ENCODE measurements around the gene YES1. TPM values are rescaled to one million over a fixed set of nuclear protein-coding genes. Genes with fewer than 3 reads are reported as not detected.

Gene YES1
- total RNA-seq, 1 experiment from 2014 or later, result 84.5 TPM

DNA sequence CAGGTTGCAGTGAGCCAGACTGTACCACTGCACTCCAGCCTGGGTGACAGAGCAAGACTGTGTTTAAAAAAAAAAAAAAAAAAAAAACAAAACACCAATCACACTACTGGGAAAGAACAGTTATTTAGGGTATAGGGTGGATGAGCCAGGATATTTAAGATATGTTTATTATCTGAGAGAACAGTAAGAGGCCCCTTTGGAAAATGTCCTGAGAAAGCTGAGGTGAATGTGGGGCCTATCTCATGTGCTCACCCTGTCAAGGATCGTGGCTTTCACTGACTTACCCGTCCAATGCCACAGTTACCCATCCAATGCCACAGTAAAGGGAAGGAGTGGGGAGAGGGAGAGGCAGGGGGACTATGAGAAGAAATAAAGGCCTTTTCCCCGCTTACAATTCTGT, 79.7 kb downstream of the YES1 start:
- no peak overlapping the region for H3K4me2 ChIP-seq (ENCODE audit: low read length)
- peaks cover 0 to 5% of the 10 kb centered on the region in 2 experiments; a peak in 1 of 4 replicates for H3K4me1 ChIP-seq (ENCODE audit: control insufficient read depth in 1 of 2, insufficient read depth in 2 of 2, low read length in 2 of 2)
- ChIA-PET CTCF (interaction anchor here (1.0 kb wide), 1 partner anchor 98 kb away, joined by 4 read pairs; no protein-coding TSS in a partner anchor), RAD21 (ENCODE audit: low non-redundant PET in 1 of 2, low total read pairs in 2 of 2, uncharacterized antibody in 2 of 2, unreplicated experiment in 2 of 2) (interaction anchor here in 1 of 2 experiments (0.7 kb wide), 1 partner anchor 109 kb away, joined by 5 read pairs; no protein-coding TSS in a partner anchor), POLR2A (no interaction called here)
- ATAC-seq (no peak), DNase-seq (ENCODE audit: low read depth, low spot score) (no peak)
- no peak overlapping the region for H2AFZ ChIP-seq (ENCODE audit: low read depth, low read length, poor library complexity, severe bottlenecking)
- intact Hi-C loops (cut with micrococcal nuclease), result no loop called here
- H3K9me3 ChIP-seq (ENCODE audit: control insufficient read depth in 1 of 2, insufficient read depth in 1 of 2, low read depth in 1 of 2, low read length in 2 of 2), result no peaks in the 10 kb centered on the region
- H3K79me2 ChIP-seq (ENCODE audit: insufficient read depth, low read length), result no peaks in the 10 kb centered on the region
- H3K27ac ChIP-seq (ENCODE audit: low read depth, low read length), result no peak overlapping the region
- BruUV-seq (replicated peaks), result no TSS peak
- H4K20me1 ChIP-seq (ENCODE audit: insufficient read depth), result no peaks in the 10 kb centered on the region
- no peak overlapping the region for H3K9ac ChIP-seq (ENCODE audit: low read length)
- H3K9me2 ChIP-seq (ENCODE audit: insufficient read depth), result no peaks in the 10 kb centered on the region
- peaks cover 13 to 18% of the 10 kb centered on the region in 2 experiments; a peak in 3 of 4 replicates for H3K36me3 ChIP-seq (ENCODE audit: control insufficient read depth in 1 of 2, insufficient read depth in 2 of 2, low read length in 2 of 2)
- H3K27me3 ChIP-seq (ENCODE audit: insufficient read depth, low read length), result no peaks in the 10 kb centered on the region
- TF ChIP-seq POLR2AphosphoS5 (IDR thresholded peaks at IDR 0.05; ENCODE audit: low read depth, low read length) (no peak), JUND (IDR thresholded peaks at IDR 0.05) (no peak), SRF (IDR thresholded peaks at IDR 0.05; ENCODE audit: low read depth) (no peak), SIN3A (IDR thresholded peaks at IDR 0.05; ENCODE audit: low read depth) (no peak)
- TF ChIP-seq, protein P1, sequence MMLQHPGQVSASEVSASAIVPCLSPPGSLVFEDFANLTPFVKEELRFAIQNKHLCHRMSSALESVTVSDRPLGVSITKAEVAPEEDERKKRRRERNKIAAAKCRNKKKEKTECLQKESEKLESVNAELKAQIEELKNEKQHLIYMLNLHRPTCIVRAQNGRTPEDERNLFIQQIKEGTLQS (IDR thresholded peaks at IDR 0.05), result no peak
- TF ChIP-seq, protein P2, sequence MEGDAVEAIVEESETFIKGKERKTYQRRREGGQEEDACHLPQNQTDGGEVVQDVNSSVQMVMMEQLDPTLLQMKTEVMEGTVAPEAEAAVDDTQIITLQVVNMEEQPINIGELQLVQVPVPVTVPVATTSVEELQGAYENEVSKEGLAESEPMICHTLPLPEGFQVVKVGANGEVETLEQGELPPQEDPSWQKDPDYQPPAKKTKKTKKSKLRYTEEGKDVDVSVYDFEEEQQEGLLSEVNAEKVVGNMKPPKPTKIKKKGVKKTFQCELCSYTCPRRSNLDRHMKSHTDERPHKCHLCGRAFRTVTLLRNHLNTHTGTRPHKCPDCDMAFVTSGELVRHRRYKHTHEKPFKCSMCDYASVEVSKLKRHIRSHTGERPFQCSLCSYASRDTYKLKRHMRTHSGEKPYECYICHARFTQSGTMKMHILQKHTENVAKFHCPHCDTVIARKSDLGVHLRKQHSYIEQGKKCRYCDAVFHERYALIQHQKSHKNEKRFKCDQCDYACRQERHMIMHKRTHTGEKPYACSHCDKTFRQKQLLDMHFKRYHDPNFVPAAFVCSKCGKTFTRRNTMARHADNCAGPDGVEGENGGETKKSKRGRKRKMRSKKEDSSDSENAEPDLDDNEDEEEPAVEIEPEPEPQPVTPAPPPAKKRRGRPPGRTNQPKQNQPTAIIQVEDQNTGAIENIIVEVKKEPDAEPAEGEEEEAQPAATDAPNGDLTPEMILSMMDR (IDR thresholded peaks at IDR 0.05 in 2 of 3, conservative IDR thresholded peaks at IDR 0.05 in 1 of 3; ENCODE audit: borderline replicate concordance in 1 of 3, insufficient read depth in 1 of 3, low read depth in 2 of 3, low read length in 2 of 3), result no peak
- H3K4me3 ChIP-seq (replicated peaks in 1 of 2; ENCODE audit: low read depth in 1 of 2, low read length in 2 of 2), result no peak overlapping the region

- H3K79me2 ChIP-seq (ENCODE audit: insufficient read depth, low read length), result no peaks in the 10 kb centered on the region
- H3K4me1 ChIP-seq (ENCODE audit: control insufficient read depth in 1 of 2, insufficient read depth in 2 of 2, low read length in 2 of 2), result peaks cover 0 to 5% of the 10 kb centered on the region in 2 experiments; a peak in 1 of 4 replicates
- POLR2A ChIA-PET, result no interaction called here
- intact Hi-C loops (cut with micrococcal nuclease), result no loop called here
- no peak overlapping the region for H2AFZ ChIP-seq (ENCODE audit: low read depth, low read length, poor library complexity, severe bottlenecking)
- DNase-seq (ENCODE audit: low read depth, low spot score) (no peak), ATAC-seq (no peak)
- H3K27me3 ChIP-seq (ENCODE audit: insufficient read depth, low read length), result no peaks in the 10 kb centered on the region
- H3K4me3 ChIP-seq (replicated peaks in 1 of 2; ENCODE audit: low read depth in 1 of 2, low read length in 2 of 2), result no peak overlapping the region
- H3K27ac ChIP-seq (ENCODE audit: low read depth, low read length), result no peak overlapping the region
- no peak overlapping the region for H3K4me2 ChIP-seq (ENCODE audit: low read length)
- H3K9me2 ChIP-seq (ENCODE audit: insufficient read depth), result no peaks in the 10 kb centered on the region
- no peak overlapping the region for H3K9ac ChIP-seq (ENCODE audit: low read length)
- no peaks in the 10 kb centered on the region for H4K20me1 ChIP-seq (ENCODE audit: insufficient read depth)
- BruUV-seq (replicated peaks), result no TSS peak
- CTCF ChIA-PET, result no interaction called here
- peaks cover 10 to 16% of the 10 kb centered on the region in 2 experiments; a peak in 3 of 4 replicates for H3K36me3 ChIP-seq (ENCODE audit: control insufficient read depth in 1 of 2, insufficient read depth in 2 of 2, low read length in 2 of 2)
- RAD21 ChIA-PET (ENCODE audit: low non-redundant PET in 1 of 2, low total read pairs in 2 of 2, uncharacterized antibody in 2 of 2, unreplicated experiment in 2 of 2), result no interaction called here
- no peaks in the 10 kb centered on the region for H3K9me3 ChIP-seq (ENCODE audit: control insufficient read depth in 1 of 2, insufficient read depth in 1 of 2, low read depth in 1 of 2, low read length in 2 of 2)
- TF ChIP-seq POLR2A (IDR thresholded peaks at IDR 0.05; ENCODE audit: borderline replicate concordance, extremely low read depth, insufficient read depth, insufficient read length) (no peak), SP1 (IDR thresholded peaks at IDR 0.05; ENCODE audit: low read depth) (no peak), FOSL1 (IDR thresholded peaks at IDR 0.05; ENCODE audit: low read depth) (no peak), EGR1 (IDR thresholded peaks at IDR 0.05; ENCODE audit: low read depth) (no peak), TCF7L2 (IDR thresholded peaks at IDR 0.05; ENCODE audit: borderline replicate concordance, extremely low read depth, insufficient read depth, insufficient read length) (no peak), ZNF274 (IDR thresholded peaks at IDR 0.05; ENCODE audit: low read depth, low read length) (no peak), CEBPB (IDR thresholded peaks at IDR 0.05; ENCODE audit: low read depth) (no peak), CBX3 (IDR thresholded peaks at IDR 0.05; ENCODE audit: low read depth) (no peak)
- TF ChIP-seq, protein P2 (IDR thresholded peaks at IDR 0.05 in 2 of 3, conservative IDR thresholded peaks at IDR 0.05 in 1 of 3; ENCODE audit: borderline replicate concordance in 1 of 3, insufficient read depth in 1 of 3, low read depth in 2 of 3, low read length in 2 of 3), result no peak
- TF ChIP-seq, protein P3, sequence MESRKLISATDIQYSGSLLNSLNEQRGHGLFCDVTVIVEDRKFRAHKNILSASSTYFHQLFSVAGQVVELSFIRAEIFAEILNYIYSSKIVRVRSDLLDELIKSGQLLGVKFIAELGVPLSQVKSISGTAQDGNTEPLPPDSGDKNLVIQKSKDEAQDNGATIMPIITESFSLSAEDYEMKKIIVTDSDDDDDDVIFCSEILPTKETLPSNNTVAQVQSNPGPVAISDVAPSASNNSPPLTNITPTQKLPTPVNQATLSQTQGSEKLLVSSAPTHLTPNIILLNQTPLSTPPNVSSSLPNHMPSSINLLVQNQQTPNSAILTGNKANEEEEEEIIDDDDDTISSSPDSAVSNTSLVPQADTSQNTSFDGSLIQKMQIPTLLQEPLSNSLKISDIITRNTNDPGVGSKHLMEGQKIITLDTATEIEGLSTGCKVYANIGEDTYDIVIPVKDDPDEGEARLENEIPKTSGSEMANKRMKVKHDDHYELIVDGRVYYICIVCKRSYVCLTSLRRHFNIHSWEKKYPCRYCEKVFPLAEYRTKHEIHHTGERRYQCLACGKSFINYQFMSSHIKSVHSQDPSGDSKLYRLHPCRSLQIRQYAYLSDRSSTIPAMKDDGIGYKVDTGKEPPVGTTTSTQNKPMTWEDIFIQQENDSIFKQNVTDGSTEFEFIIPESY (IDR thresholded peaks at IDR 0.05; ENCODE audit: extremely low read depth, insufficient replicate concordance, low read length), result no peak
Measured at GRCh38 chr18:731185-731584, 80.9 kb downstream of the YES1 start.
